Neural progenitor cell (in vitro differentiated cells): Measurements from ENCODE around the gene STXBP4.

Experiments used
- EZH2phosphoT487 ChIP-seq: fragments of 200-600 bp; sonication (generic); IDR thresholded peaks from 2 replicates; pipeline ENCODE4 v1.6.1; 2017; ENCODE audit warnings: antibody characterized with exemption
- TF ChIP-seq, protein P1 (sequence below): fragments of 200-600 bp; sonication (generic); IDR thresholded peaks from 2 replicates; pipeline ENCODE4 v1.5.1; 2017; ENCODE audit warnings: antibody characterized with exemption, mild to moderate bottlenecking

DNA sequence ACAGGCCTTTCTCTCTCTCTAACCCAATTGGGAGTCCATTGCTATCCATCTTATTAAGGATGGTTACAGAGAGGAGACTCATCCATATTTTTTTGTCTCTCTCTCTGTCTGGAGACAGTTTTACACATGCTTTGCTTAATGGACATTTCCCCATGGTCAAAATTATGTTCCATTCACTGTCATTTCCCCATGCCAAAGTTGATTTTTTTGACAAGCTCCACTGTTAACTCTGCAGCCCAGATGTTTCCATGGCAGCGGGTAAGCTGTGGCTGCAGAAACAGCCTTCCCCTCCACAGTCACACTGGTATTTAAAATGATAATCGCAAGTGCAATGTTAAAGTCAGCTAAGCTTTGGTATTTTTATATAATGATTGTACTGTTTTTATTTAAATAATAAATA lies 232.3 kb downstream of the STXBP4 start:
- TF ChIP-seq, protein P1, sequence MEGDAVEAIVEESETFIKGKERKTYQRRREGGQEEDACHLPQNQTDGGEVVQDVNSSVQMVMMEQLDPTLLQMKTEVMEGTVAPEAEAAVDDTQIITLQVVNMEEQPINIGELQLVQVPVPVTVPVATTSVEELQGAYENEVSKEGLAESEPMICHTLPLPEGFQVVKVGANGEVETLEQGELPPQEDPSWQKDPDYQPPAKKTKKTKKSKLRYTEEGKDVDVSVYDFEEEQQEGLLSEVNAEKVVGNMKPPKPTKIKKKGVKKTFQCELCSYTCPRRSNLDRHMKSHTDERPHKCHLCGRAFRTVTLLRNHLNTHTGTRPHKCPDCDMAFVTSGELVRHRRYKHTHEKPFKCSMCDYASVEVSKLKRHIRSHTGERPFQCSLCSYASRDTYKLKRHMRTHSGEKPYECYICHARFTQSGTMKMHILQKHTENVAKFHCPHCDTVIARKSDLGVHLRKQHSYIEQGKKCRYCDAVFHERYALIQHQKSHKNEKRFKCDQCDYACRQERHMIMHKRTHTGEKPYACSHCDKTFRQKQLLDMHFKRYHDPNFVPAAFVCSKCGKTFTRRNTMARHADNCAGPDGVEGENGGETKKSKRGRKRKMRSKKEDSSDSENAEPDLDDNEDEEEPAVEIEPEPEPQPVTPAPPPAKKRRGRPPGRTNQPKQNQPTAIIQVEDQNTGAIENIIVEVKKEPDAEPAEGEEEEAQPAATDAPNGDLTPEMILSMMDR: no peak
- no peak for TF ChIP-seq EZH2phosphoT487
